Ovary (tissue), 9 donors: ENCODE measurements around the gene OCA2. TPM values are rescaled to one million over a fixed set of nuclear protein-coding genes. Genes with fewer than 3 reads are reported as not detected.

ENCODE experiments used
- DNase-seq, 5 donors: peaks; one replicate each; pipeline ENCODE4 v3.0.0-alpha.2; 2019 to 2020
- H3K27ac ChIP-seq, 2 donors: fragments of 200-600 bp; one replicate each; pipeline versions ENCODE4 v1.5.1 to v1.8.0; 2019 to 2022
- H3K27me3 ChIP-seq: fragments of 200-600 bp; one replicate; pipeline ENCODE4 v1.8.0; 2022
- H3K36me3 ChIP-seq: fragments of 200-600 bp; sonication (generic); one replicate; pipeline ENCODE4 v1.5.1; 2019
- H3K4me1 ChIP-seq: one replicate; pipeline ENCODE4 v1.8.1; 2013; ENCODE audit warnings: mild to moderate bottlenecking, moderate library complexity; ENCODE audit not compliant: insufficient read depth
- H3K4me3 ChIP-seq: fragments of 200-600 bp; sonication (generic); one replicate; pipeline ENCODE4 v1.5.1; 2017
- H3K9me3 ChIP-seq, 2 donors: fragments of 200-600 bp in 1 of 2; sonication (generic) in 1 of 2; one replicate each; pipeline versions ENCODE4 v1.5.1 to v1.8.1; 2013 to 2019; ENCODE audit warnings: mild to moderate bottlenecking in 1 of 2, moderate library complexity in 1 of 2
- CTCF ChIP-seq, 3 donors: fragments of 450-650 bp in 2 of 3; fragments of 200-600 bp in 1 of 3; IDR thresholded peaks; one replicate each; pipeline versions ENCODE4 v1.5.1 to v1.8.0; 2016 to 2022; ENCODE audit warnings: antibody characterized with exemption in 3 of 3, mild to moderate bottlenecking in 1 of 3
- EP300 ChIP-seq: sonication (generic); formaldehyde crosslinking; IDR thresholded peaks from one replicate; pipeline ENCODE4 v1.6.1; 2017; ENCODE audit warnings: antibody characterized with exemption
- POLR2A ChIP-seq: fragments of 450-650 bp; IDR thresholded peaks from one replicate; pipeline ENCODE4 v1.6.1; 2017; ENCODE audit warnings: antibody characterized with exemption, mild to moderate bottlenecking, moderate library complexity
- WGBS, 3 donors: extraction: QIAGEN DNeasy Blood & Tissue Kit in 1 of 3; methylation state at CpG; one replicate each; pipeline versions ENCODE4 v1.1.5 to v1.1.7; 2013 to 2017; 5-methylcytosine and 5-hydroxymethylcytosine counted together
- intact Hi-C, 4 donors: fragments of 100-400 bp; cut with DNase I; formaldehyde crosslinking; loops; one replicate each; pipeline versions ENCODE4 v1.11.0 to v1.15.1; 2022 to 2023
- polyA plus RNA-seq, 2 donors: library from polyadenylated mRNA; stranded (reverse); fragments of 200-250 nt in 1 of 2; fragments of 350-450 nt in 1 of 2; fragmentation: Illumina TruSeq in 1 of 2; extraction: RNeasy Lipid Tissue Mini Kit (QIAGEN cat#74804) in 1 of 2; gene quantifications; one replicate each; pipeline ENCODE4 v1.2.3, GENCODE V29; 2013 to 2014
- total RNA-seq, 7 donors: library from RNA; depleted of rRNA in 2 of 7; stranded (reverse); fragments of >200 nt in 2 of 7; fragmentation: NEBNext Ultra II Directional in 3 of 7; extraction: Animal tissue kit (Norgen Biotek cat#: 25700) in 3 of 7; gene quantifications; one replicate each; pipeline versions ENCODE4 v1.1.0 to v1.2.4, GENCODE V29; 2016 to 2023
- donor health status: DM: no; HTN: no; CAD: no; lungs with moderate emphysema.
- donor health status: DM: no; HTN: no; CAD: no.
- donor health status: Bipolar disorder and iron deficiency.
- donor health status: DM: yes; HTN: yes; CAD: no.
- donor health status: DM: no; HTN: no; CAD: no.
- donor health status: DM: yes; HTN: yes; CAD: no.

The OCA2 gene
- total and polyA plus RNA-seq, 9 donors = 0.31 to 3.5 (median 0.68) TPM; not detected in 1

GRCh38 chr15:28001641-28002040 is 97.5 kb downstream of the OCA2 start:
- Histone ChIP-seq H3K4me1 (no peaks in the 10 kb centered on the region), H3K9me3 (no peaks in the 10 kb centered on the region), H3K4me3 (no peak overlapping the region), H3K27me3 (no peaks in the 10 kb centered on the region), H3K27ac (no peak overlapping the region), H3K36me3 (no peaks in the 10 kb centered on the region)
- intact Hi-C loops = no loop called here
- 77 to 87% (median 87%) methylated on average over 10 of the region's 10 CpGs for WGBS, 3 donors
- DNase-seq = no peak
- no peak for TF ChIP-seq CTCF (IDR thresholded peaks at IDR 0.05)

GRCh38 chr15:27993996-27994780 is 104.9 kb downstream of the OCA2 start:
- no peak for DNase-seq
- 67 to 79% (median 73%) methylated on average over 16 of the region's 16 CpGs for WGBS, 3 donors
- no peak overlapping the region for H3K27ac ChIP-seq
- no peaks in the 10 kb centered on the region for H3K9me3 ChIP-seq
- no peak overlapping the region for H3K4me3 ChIP-seq
- H3K27me3 ChIP-seq = no peaks in the 10 kb centered on the region
- TF ChIP-seq EP300 = no peak
- TF ChIP-seq POLR2A = no peak
- no peak for TF ChIP-seq CTCF (IDR thresholded peaks at IDR 0.05)
- intact Hi-C loops = no loop called here
- no peaks in the 10 kb centered on the region for H3K36me3 ChIP-seq
- no peaks in the 10 kb centered on the region for H3K4me1 ChIP-seq

GRCh38 chr15:27993544-27993943 is 105.6 kb downstream of the OCA2 start:
- H3K4me1 ChIP-seq = no peaks in the 10 kb centered on the region
- WGBS, 3 donors = 85 to 92% (median 86%) methylated on average over 10 of the region's 10 CpGs
- H3K36me3 ChIP-seq = no peaks in the 10 kb centered on the region
- H3K27me3 ChIP-seq = no peaks in the 10 kb centered on the region
- TF ChIP-seq CTCF (IDR thresholded peaks at IDR 0.05) = no peak
- TF ChIP-seq EP300 = no peak
- no peak for TF ChIP-seq POLR2A
- no peak overlapping the region for H3K4me3 ChIP-seq
- intact Hi-C loops = no loop called here
- no peaks in the 10 kb centered on the region for H3K9me3 ChIP-seq
- no peak overlapping the region for H3K27ac ChIP-seq
- no peak for DNase-seq

DNA sequence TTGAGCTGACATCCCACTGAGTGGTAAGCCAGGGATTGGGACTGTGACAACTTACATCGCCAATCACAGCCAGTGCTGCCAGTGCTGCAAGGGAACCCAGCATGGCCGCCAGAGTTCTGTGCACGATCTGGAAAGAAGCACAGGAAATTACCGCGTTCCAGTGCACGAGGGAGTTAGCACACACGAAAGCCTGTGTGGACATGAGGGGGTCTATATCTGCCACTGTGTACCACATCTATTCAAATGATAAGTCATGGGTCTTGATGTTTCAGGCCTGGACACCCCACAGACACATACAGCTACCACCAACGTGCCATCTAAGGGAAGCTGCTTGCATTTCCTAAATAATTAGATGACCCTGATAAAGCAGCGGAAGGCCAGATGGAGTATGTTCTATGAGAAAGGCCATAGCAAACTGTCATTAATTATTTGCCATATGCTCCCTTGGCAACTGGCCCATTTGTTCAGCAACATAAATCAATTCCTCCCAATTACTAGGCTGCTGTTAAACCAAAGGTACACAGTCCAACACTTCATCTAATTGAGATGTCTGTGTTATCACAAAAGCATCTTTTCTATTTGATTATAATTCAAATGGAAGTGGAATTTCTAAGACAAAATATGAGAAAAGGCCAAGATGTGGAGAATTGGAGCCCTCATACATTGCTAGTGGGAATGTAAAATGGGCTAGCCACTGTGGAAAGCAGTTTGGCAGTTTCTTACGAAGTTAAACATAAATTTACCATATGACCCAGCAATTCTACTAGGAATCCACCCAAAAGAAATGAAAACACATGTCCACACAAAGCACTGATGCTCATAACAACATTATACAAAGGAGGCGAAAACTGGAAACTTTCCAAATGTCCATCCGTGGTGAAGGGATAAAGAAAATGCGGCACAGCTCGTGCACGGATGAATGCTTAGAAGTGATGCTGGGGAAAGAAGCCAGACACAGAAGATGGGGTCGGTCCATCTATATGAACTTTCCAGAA is 108.3 kb downstream of the OCA2 start:
- whole genome bisulfite sequencing, 3 donors = 35 to 47% (median 40%) methylated on average over 16 of the region's 16 CpGs
- TF ChIP-seq CTCF (IDR thresholded peaks at IDR 0.05) = no peak
- no peak for TF ChIP-seq EP300
- TF ChIP-seq POLR2A = no peak
- H3K9me3 ChIP-seq = no peaks in the 10 kb centered on the region
- H3K4me1 ChIP-seq = no peaks in the 10 kb centered on the region
- no peaks in the 10 kb centered on the region for H3K27me3 ChIP-seq
- H3K36me3 ChIP-seq = no peaks in the 10 kb centered on the region
- intact Hi-C loops = no loop called here
- no peak overlapping the region for H3K27ac ChIP-seq
- DNase-seq = no peak
- no peak overlapping the region for H3K4me3 ChIP-seq
